CD8-positive, alpha-beta memory T cell (primary cell): ENCODE measurements around the gene TEX36. TPM values are rescaled to one million over a fixed set of nuclear protein-coding genes. Genes with fewer than 3 reads are reported as not detected.

Experiments used
- CTCF ChIA-PET: fragments of 350-600 bp; sonication (Branson Sonifier 250); formaldehyde crosslinking; loops from one replicate; lab custom pipeline; 2021; ENCODE audit warnings: antibody characterized with exemption; lab: Charles Lee
- POLR2A ChIA-PET: fragments of 350-600 bp; sonication (Branson Sonifier 250); formaldehyde crosslinking; loops from one replicate; lab custom pipeline; 2021; ENCODE audit warnings: antibody characterized with exemption; lab: Charles Lee
- DNase-seq, 5 donors: peaks; one replicate each; pipeline versions ENCODE4 v3.0.0 to v3.0.0-alpha.2; 2020 to 2022; ENCODE audit warnings: mixed read lengths in 1 of 5
- H3K27ac ChIP-seq: one replicate; pipeline ENCODE4 v1.7.0; 2013; ENCODE audit warnings: low read depth, mild to moderate bottlenecking, low read length, moderate library complexity
- H3K27me3 ChIP-seq: 2 replicates; pipeline ENCODE4 v1.7.0; 2013; ENCODE audit warnings: low read length, mild to moderate bottlenecking; ENCODE audit not compliant: insufficient read depth, poor library complexity, severe bottlenecking
- H3K36me3 ChIP-seq: 2 replicates; pipeline ENCODE4 v1.7.0; 2013; ENCODE audit warnings: mild to moderate bottlenecking, low read length, moderate library complexity; ENCODE audit not compliant: insufficient read depth
- H3K4me1 ChIP-seq: 2 replicates; pipeline ENCODE4 v1.7.0; 2013; ENCODE audit warnings: mild to moderate bottlenecking, low read length, moderate library complexity; ENCODE audit not compliant: insufficient read depth
- H3K4me3 ChIP-seq: 2 replicates; pipeline ENCODE4 v1.7.0; 2013; ENCODE audit warnings: mild to moderate bottlenecking, low read length
- H3K9me3 ChIP-seq: 2 replicates; pipeline ENCODE4 v1.7.0; 2013; ENCODE audit warnings: mild to moderate bottlenecking, low read length
- H3K27ac Mint-ChIP-seq, 8 donors: one replicate each; pipeline ENCODE4 v1.8.0; 2020 to 2021; ENCODE audit warnings: mixed read lengths in 8 of 8, mild to moderate bottlenecking in 6 of 8, inconsistent platforms in 3 of 8, moderate library complexity in 3 of 8
- H3K27me3 Mint-ChIP-seq, 2 donors: one replicate each; pipeline ENCODE4 v1.8.0; 2020 to 2021; ENCODE audit warnings: mixed read lengths in 2 of 2, mild to moderate bottlenecking in 1 of 2, moderate library complexity in 1 of 2
- H3K36me3 Mint-ChIP-seq, 3 donors: one replicate each; pipeline ENCODE4 v1.8.0; 2020 to 2021; ENCODE audit warnings: mixed read lengths in 3 of 3, inconsistent platforms in 1 of 3, mild to moderate bottlenecking in 1 of 3
- H3K4me1 Mint-ChIP-seq, 3 donors: one replicate each; pipeline ENCODE4 v1.8.0; 2020 to 2021; ENCODE audit warnings: mixed read lengths in 3 of 3, inconsistent platforms in 1 of 3, mild to moderate bottlenecking in 1 of 3
- H3K4me3 Mint-ChIP-seq, 7 donors: one replicate each; pipeline ENCODE4 v1.8.0; 2020 to 2021; ENCODE audit warnings: mixed read lengths in 7 of 7, mild to moderate bottlenecking in 6 of 7, moderate library complexity in 4 of 7, inconsistent platforms in 2 of 7
- H3K9me3 Mint-ChIP-seq, 5 donors: one replicate each; pipeline ENCODE4 v1.8.0; 2020 to 2022; ENCODE audit warnings: mixed read lengths in 5 of 5, mild to moderate bottlenecking in 3 of 5, moderate library complexity in 2 of 5, inconsistent platforms in 1 of 5
- polyA plus RNA-seq: library from polyadenylated mRNA; unstranded; fragments of 300-500 nt; fragmentation: Illumina TruSeq; gene quantifications from one replicate; pipeline ENCODE4 v1.2.3, GENCODE V29; 2021
- total RNA-seq, 2 experiments: library from RNA; stranded (reverse); gene quantifications; one replicate each; pipeline ENCODE4 v1.2.3, GENCODE V29; 2021

Gene TEX36
- total and polyA plus RNA-seq, 3 experiments from 2014 or later = not detected

- Mint-ChIP-seq H3K36me3 (no peaks in the 10 kb centered on the region), H3K9me3 (no peaks in the 10 kb centered on the region), H3K4me3 (no peak overlapping the region), H3K27ac (no peak overlapping the region), H3K4me1 (peaks cover 0 to 11% (median 10%) of the 10 kb centered on the region in 3 donors), H3K27me3 (peaks cover 0 to 50% of the 10 kb centered on the region in 2 donors)
- no peak for DNase-seq
- H3K27ac ChIP-seq = no peak overlapping the region
- H3K4me1 ChIP-seq = no peaks in the 10 kb centered on the region
- CTCF ChIA-PET = no interaction called here
- H3K27me3 ChIP-seq = peaks cover 3% of the 10 kb centered on the region
- H3K9me3 ChIP-seq = no peaks in the 10 kb centered on the region
- POLR2A ChIA-PET = no interaction called here
- no peak overlapping the region for H3K4me3 ChIP-seq
- no peaks in the 10 kb centered on the region for H3K36me3 ChIP-seq
These were observed 7.1 kb upstream of the TEX36 start for GRCh38 chr10:125689955-125690569.

- ChIA-PET CTCF (no interaction called here), POLR2A (no interaction called here)
- Histone ChIP-seq H3K4me1 (no peaks in the 10 kb centered on the region), H3K9me3 (no peaks in the 10 kb centered on the region), H3K27me3 (no peaks in the 10 kb centered on the region), H3K36me3 (no peaks in the 10 kb centered on the region), H3K4me3 (no peak overlapping the region), H3K27ac (no peak overlapping the region)
- H3K4me1 Mint-ChIP-seq = peaks cover 0 to 6% (median 5%) of the 10 kb centered on the region in 3 donors
- H3K36me3 Mint-ChIP-seq = no peaks in the 10 kb centered on the region
- no peak for DNase-seq
- peaks cover 0 to 2% (median 0%) of the 10 kb centered on the region in 5 donors for H3K9me3 Mint-ChIP-seq
- no peak overlapping the region for H3K27ac Mint-ChIP-seq
- peaks cover 5 to 45% of the 10 kb centered on the region in 2 donors for H3K27me3 Mint-ChIP-seq
- H3K4me3 Mint-ChIP-seq = no peak overlapping the region
These were observed 4.7 kb upstream of the TEX36 start for GRCh38 chr10:125687507-125688185.

- peaks cover 0 to 4% (median 0%) of the 10 kb centered on the region in 3 donors for H3K36me3 Mint-ChIP-seq
- Histone ChIP-seq H3K9me3 (no peaks in the 10 kb centered on the region), H3K27ac (no peak overlapping the region), H3K27me3 (no peaks in the 10 kb centered on the region), H3K36me3 (no peaks in the 10 kb centered on the region), H3K4me1 (no peaks in the 10 kb centered on the region), H3K4me3 (no peak overlapping the region)
- no peak for DNase-seq
- ChIA-PET CTCF (no interaction called here), POLR2A (no interaction called here)
- H3K4me1 Mint-ChIP-seq = no peaks in the 10 kb centered on the region
- H3K4me3 Mint-ChIP-seq = no peak overlapping the region
- no peak overlapping the region for H3K27ac Mint-ChIP-seq
- peaks cover 12 to 44% of the 10 kb centered on the region in 2 donors for H3K27me3 Mint-ChIP-seq
- peaks cover 0 to 5% (median 0%) of the 10 kb centered on the region in 5 donors for H3K9me3 Mint-ChIP-seq
These were observed 1.6 kb upstream of the TEX36 start for GRCh38 chr10:125684581-125684980.

- Mint-ChIP-seq H3K4me1 (no peaks in the 10 kb centered on the region), H3K27me3 (peaks cover 12 to 44% of the 10 kb centered on the region in 2 donors), H3K4me3 (no peak overlapping the region), H3K36me3 (peaks cover 0 to 5% (median 0%) of the 10 kb centered on the region in 3 donors), H3K27ac (no peak overlapping the region), H3K9me3 (peaks cover 0 to 6% (median 0%) of the 10 kb centered on the region in 5 donors)
- Histone ChIP-seq H3K27me3 (no peaks in the 10 kb centered on the region), H3K36me3 (no peaks in the 10 kb centered on the region), H3K4me1 (no peaks in the 10 kb centered on the region), H3K4me3 (no peak overlapping the region), H3K9me3 (no peaks in the 10 kb centered on the region), H3K27ac (no peak overlapping the region)
- POLR2A ChIA-PET = no interaction called here
- no peak for DNase-seq
- CTCF ChIA-PET = no interaction called here
These were observed 858 bp upstream of the TEX36 start for GRCh38 chr10:125683821-125684220.

GRCh38 chr10:125679436-125679835 is 3.5 kb downstream of the TEX36 start:
- DNase-seq = no peak
- Histone ChIP-seq H3K27me3 (no peaks in the 10 kb centered on the region), H3K27ac (no peak overlapping the region), H3K36me3 (no peaks in the 10 kb centered on the region), H3K9me3 (no peaks in the 10 kb centered on the region), H3K4me3 (no peak overlapping the region), H3K4me1 (no peaks in the 10 kb centered on the region)
- ChIA-PET CTCF (no interaction called here), POLR2A (no interaction called here)
- peaks cover 23 to 37% (median 28%) of the 10 kb centered on the region in 5 donors for H3K9me3 Mint-ChIP-seq
- H3K4me1 Mint-ChIP-seq = no peaks in the 10 kb centered on the region
- H3K36me3 Mint-ChIP-seq = peaks cover 0 to 16% (median 2%) of the 10 kb centered on the region in 3 donors
- no peak overlapping the region for H3K4me3 Mint-ChIP-seq
- peaks cover 15 to 48% of the 10 kb centered on the region in 2 donors for H3K27me3 Mint-ChIP-seq
- no peak overlapping the region for H3K27ac Mint-ChIP-seq

- POLR2A ChIA-PET = no interaction called here
- peaks cover 0 to 20% (median 4%) of the 10 kb centered on the region in 3 donors for H3K36me3 Mint-ChIP-seq
- no peaks in the 10 kb centered on the region for H3K4me1 ChIP-seq
- H3K4me1 Mint-ChIP-seq = no peaks in the 10 kb centered on the region
- no peaks in the 10 kb centered on the region for H3K36me3 ChIP-seq
- no peak overlapping the region for H3K27ac ChIP-seq
- no peak overlapping the region for H3K4me3 Mint-ChIP-seq
- no peak overlapping the region for H3K27ac Mint-ChIP-seq
- H3K27me3 Mint-ChIP-seq = peaks cover 10 to 42% of the 10 kb centered on the region in 2 donors
- no peaks in the 10 kb centered on the region for H3K27me3 ChIP-seq
- DNase-seq = no peak
- CTCF ChIA-PET = no interaction called here
- no peaks in the 10 kb centered on the region for H3K9me3 ChIP-seq
- H3K4me3 ChIP-seq = no peak overlapping the region
- peaks cover 25 to 51% (median 49%) of the 10 kb centered on the region in 5 donors for H3K9me3 Mint-ChIP-seq
These were observed 10.1 kb downstream of the TEX36 start for GRCh38 chr10:125672884-125673283.

GRCh38 chr10:125662584-125662983 is 20.4 kb downstream of the TEX36 start:
- ChIA-PET POLR2A (no interaction called here), CTCF (no interaction called here)
- Histone ChIP-seq H3K36me3 (no peaks in the 10 kb centered on the region), H3K9me3 (no peaks in the 10 kb centered on the region), H3K27ac (no peak overlapping the region), H3K4me3 (no peak overlapping the region), H3K4me1 (no peaks in the 10 kb centered on the region), H3K27me3 (no peaks in the 10 kb centered on the region)
- Mint-ChIP-seq H3K27ac (no peak overlapping the region), H3K36me3 (no peaks in the 10 kb centered on the region), H3K4me3 (no peak overlapping the region), H3K27me3 (peaks cover 4 to 9% of the 10 kb centered on the region in 2 donors), H3K9me3 (peaks cover 0 to 2% (median 0%) of the 10 kb centered on the region in 5 donors), H3K4me1 (no peaks in the 10 kb centered on the region)
- no peak for DNase-seq

- CTCF ChIA-PET = no interaction called here
- H3K27ac Mint-ChIP-seq = no peak overlapping the region
- H3K9me3 Mint-ChIP-seq = peaks cover 0 to 2% (median 0%) of the 10 kb centered on the region in 5 donors
- H3K4me3 Mint-ChIP-seq = no peak overlapping the region
- peaks cover 7 to 9% of the 10 kb centered on the region in 2 donors for H3K27me3 Mint-ChIP-seq
- no peaks in the 10 kb centered on the region for H3K36me3 ChIP-seq
- H3K36me3 Mint-ChIP-seq = no peaks in the 10 kb centered on the region
- no peaks in the 10 kb centered on the region for H3K27me3 ChIP-seq
- no peaks in the 10 kb centered on the region for H3K4me1 ChIP-seq
- DNase-seq = no peak
- H3K9me3 ChIP-seq = no peaks in the 10 kb centered on the region
- no peak overlapping the region for H3K27ac ChIP-seq
- POLR2A ChIA-PET = no interaction called here
- no peaks in the 10 kb centered on the region for H3K4me1 Mint-ChIP-seq
- H3K4me3 ChIP-seq = no peak overlapping the region
These were observed 20.9 kb downstream of the TEX36 start for GRCh38 chr10:125661941-125662515.
